ENCODE measurements around the gene UBXN2A. TPM values are rescaled to one million over a fixed set of nuclear protein-coding genes. Genes with fewer than 3 reads are reported as not detected.

Gene UBXN2A
- polyA plus RNA-seq, 1 donor, result 11.7 TPM

DNA sequence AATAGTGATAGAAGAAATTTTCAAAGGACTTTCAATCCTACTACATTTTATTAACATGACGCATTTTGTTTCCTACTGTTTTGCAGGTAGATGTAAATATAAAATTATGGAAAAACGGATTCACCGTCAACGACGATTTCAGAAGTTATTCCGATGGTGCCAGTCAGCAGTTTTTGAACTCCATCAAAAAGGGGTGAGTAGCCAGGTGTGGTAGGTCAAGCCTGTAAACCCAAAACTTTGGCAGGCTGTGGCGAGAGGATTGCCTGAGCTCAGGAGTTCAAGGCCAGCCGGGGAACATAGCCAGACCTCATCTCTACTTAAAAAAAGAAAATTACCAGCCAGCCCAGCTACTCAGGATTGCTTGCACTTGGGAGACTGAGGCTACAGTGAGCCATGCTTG is 36.6 kb downstream of the UBXN2A start:
- Histone ChIP-seq H3K4me3 (ENCODE audit: low read length) (no peak overlapping the region), H3K36me3 (ENCODE audit: control insufficient read depth, insufficient read depth, low read length) (peaks cover 18% of the 10 kb centered on the region), H3K27me3 (ENCODE audit: control insufficient read depth, insufficient read depth, low read length) (no peaks in the 10 kb centered on the region), H3K4me1 (ENCODE audit: control insufficient read depth, insufficient read depth, low read length) (no peaks in the 10 kb centered on the region), H3K9me3 (ENCODE audit: control insufficient read depth, low read depth, low read length) (no peaks in the 10 kb centered on the region), H3K27ac (ENCODE audit: low read length) (no peak overlapping the region)
- DNase-seq, result no peak
- 100% methylated on average over 5 of the region's 8 CpGs for WGBS (ENCODE audit: insufficient coverage, low lambda C conversion rate)

- 75% methylated on average over 2 of the region's 2 CpGs for WGBS (ENCODE audit: insufficient coverage, low lambda C conversion rate)
- H3K4me3 ChIP-seq (ENCODE audit: low read length), result no peak overlapping the region
- no peak for DNase-seq
- no peaks in the 10 kb centered on the region for H3K27me3 ChIP-seq (ENCODE audit: control insufficient read depth, insufficient read depth, low read length)
- H3K4me1 ChIP-seq (ENCODE audit: control insufficient read depth, insufficient read depth, low read length), result no peaks in the 10 kb centered on the region
- no peak overlapping the region for H3K27ac ChIP-seq (ENCODE audit: low read length)
- H3K36me3 ChIP-seq (ENCODE audit: control insufficient read depth, insufficient read depth, low read length), result peaks cover 19% of the 10 kb centered on the region
- H3K9me3 ChIP-seq (ENCODE audit: control insufficient read depth, low read depth, low read length), result no peaks in the 10 kb centered on the region
These were observed 48.1 kb downstream of the UBXN2A start for GRCh38 chr2:23988371-23988770.

GRCh38 chr2:23992931-23993330 is 52.7 kb downstream of the UBXN2A start:
- Histone ChIP-seq H3K9me3 (ENCODE audit: control insufficient read depth, low read depth, low read length) (no peaks in the 10 kb centered on the region), H3K4me1 (ENCODE audit: control insufficient read depth, insufficient read depth, low read length) (no peaks in the 10 kb centered on the region), H3K27ac (ENCODE audit: low read length) (no peak overlapping the region), H3K36me3 (ENCODE audit: control insufficient read depth, insufficient read depth, low read length) (no peaks in the 10 kb centered on the region), H3K27me3 (ENCODE audit: control insufficient read depth, insufficient read depth, low read length) (no peaks in the 10 kb centered on the region), H3K4me3 (ENCODE audit: low read length) (no peak overlapping the region)
- 67% methylated on average over 1 of the region's 1 CpG for WGBS (ENCODE audit: insufficient coverage, low lambda C conversion rate)
- no peak for DNase-seq

- WGBS (ENCODE audit: insufficient coverage, low lambda C conversion rate), result 100% methylated on average over 1 of the region's 8 CpGs
- Histone ChIP-seq H3K4me3 (ENCODE audit: low read length) (no peak overlapping the region), H3K36me3 (ENCODE audit: control insufficient read depth, insufficient read depth, low read length) (no peaks in the 10 kb centered on the region), H3K27ac (ENCODE audit: low read length) (no peak overlapping the region), H3K9me3 (ENCODE audit: control insufficient read depth, low read depth, low read length) (no peaks in the 10 kb centered on the region), H3K27me3 (ENCODE audit: control insufficient read depth, insufficient read depth, low read length) (no peaks in the 10 kb centered on the region), H3K4me1 (ENCODE audit: control insufficient read depth, insufficient read depth, low read length) (no peaks in the 10 kb centered on the region)
- no peak for DNase-seq
These were observed 53.5 kb downstream of the UBXN2A start for GRCh38 chr2:23993736-23994269.

- no peak for DNase-seq
- WGBS (ENCODE audit: insufficient coverage, low lambda C conversion rate), result no CpG with 5 or more reads among the region's 1 CpG
- Histone ChIP-seq H3K4me3 (ENCODE audit: low read length) (no peak overlapping the region), H3K9me3 (ENCODE audit: control insufficient read depth, low read depth, low read length) (no peaks in the 10 kb centered on the region), H3K27ac (ENCODE audit: low read length) (no peak overlapping the region), H3K27me3 (ENCODE audit: control insufficient read depth, insufficient read depth, low read length) (no peaks in the 10 kb centered on the region), H3K36me3 (ENCODE audit: control insufficient read depth, insufficient read depth, low read length) (peaks cover 1% of the 10 kb centered on the region), H3K4me1 (ENCODE audit: control insufficient read depth, insufficient read depth, low read length) (no peaks in the 10 kb centered on the region)
These were observed 54.3 kb downstream of the UBXN2A start for GRCh38 chr2:23994567-23994966.

- H3K4me1 ChIP-seq (ENCODE audit: control insufficient read depth, insufficient read depth, low read length), result peaks cover 3% of the 10 kb centered on the region
- H3K9me3 ChIP-seq (ENCODE audit: control insufficient read depth, low read depth, low read length), result peaks cover 6% of the 10 kb centered on the region
- no peak overlapping the region for H3K4me3 ChIP-seq (ENCODE audit: low read length)
- no peak for DNase-seq
- H3K27ac ChIP-seq (ENCODE audit: low read length), result no peak overlapping the region
- H3K27me3 ChIP-seq (ENCODE audit: control insufficient read depth, insufficient read depth, low read length), result peaks cover 34% of the 10 kb centered on the region
- no peaks in the 10 kb centered on the region for H3K36me3 ChIP-seq (ENCODE audit: control insufficient read depth, insufficient read depth, low read length)
These were observed 67.4 kb downstream of the UBXN2A start for GRCh38 chr2:24007693-24008092.

DNA sequence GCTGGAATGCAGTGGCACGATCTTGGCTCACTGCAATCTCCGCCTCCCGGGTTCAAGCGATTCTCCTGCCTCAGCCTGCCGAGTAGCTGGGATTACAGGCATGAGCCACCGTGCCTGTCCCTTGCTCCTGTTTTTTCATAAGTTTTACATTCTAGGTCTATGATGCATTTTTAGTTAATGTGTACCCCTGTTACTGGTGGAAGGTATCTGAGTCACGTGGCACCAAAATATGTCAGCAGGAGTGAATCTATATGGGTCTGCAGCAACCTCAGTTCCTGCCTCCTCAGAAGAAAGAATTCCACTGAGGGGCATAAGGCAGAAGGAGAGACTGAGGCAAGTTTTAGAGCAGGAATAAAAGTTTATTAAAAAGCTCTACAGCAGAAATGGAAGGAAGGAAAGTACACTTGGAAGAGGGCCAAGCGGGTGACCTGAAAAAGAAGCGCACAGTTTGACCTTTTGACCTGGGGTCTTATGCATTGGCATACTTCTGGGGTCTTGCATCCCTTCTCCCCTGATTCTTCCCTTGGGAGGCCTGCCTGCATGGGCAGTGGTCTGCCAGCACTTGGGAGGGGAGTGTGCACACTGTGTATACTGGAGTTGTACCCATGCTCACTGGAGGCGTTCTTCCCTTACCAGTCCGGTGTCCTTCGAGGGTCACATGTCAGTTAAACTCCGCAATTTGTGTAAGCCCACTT is 68.6 kb downstream of the UBXN2A start:
- Histone ChIP-seq H3K9me3 (ENCODE audit: control insufficient read depth, low read depth, low read length) (peaks cover 6% of the 10 kb centered on the region), H3K4me1 (ENCODE audit: control insufficient read depth, insufficient read depth, low read length) (peaks cover 3% of the 10 kb centered on the region), H3K4me3 (ENCODE audit: low read length) (no peak overlapping the region), H3K27ac (ENCODE audit: low read length) (no peak overlapping the region), H3K27me3 (ENCODE audit: control insufficient read depth, insufficient read depth, low read length) (peaks cover 40% of the 10 kb centered on the region), H3K36me3 (ENCODE audit: control insufficient read depth, insufficient read depth, low read length) (no peaks in the 10 kb centered on the region)
- no peak for DNase-seq
- no CpG with 5 or more reads among the region's 13 CpGs for WGBS (ENCODE audit: insufficient coverage, low lambda C conversion rate)

- no peak overlapping the region for H3K4me3 ChIP-seq (ENCODE audit: low read length)
- no CpG with 5 or more reads among the region's 9 CpGs for WGBS (ENCODE audit: insufficient coverage, low lambda C conversion rate)
- DNase-seq, result no peak
- H3K36me3 ChIP-seq (ENCODE audit: control insufficient read depth, insufficient read depth, low read length), result no peaks in the 10 kb centered on the region
- H3K4me1 ChIP-seq (ENCODE audit: control insufficient read depth, insufficient read depth, low read length), result peaks cover 3% of the 10 kb centered on the region
- H3K9me3 ChIP-seq (ENCODE audit: control insufficient read depth, low read depth, low read length), result peaks cover 6% of the 10 kb centered on the region
- peaks cover 40% of the 10 kb centered on the region for H3K27me3 ChIP-seq (ENCODE audit: control insufficient read depth, insufficient read depth, low read length)
- H3K27ac ChIP-seq (ENCODE audit: low read length), result no peak overlapping the region
These were observed 69.1 kb downstream of the UBXN2A start for GRCh38 chr2:24009367-24009679.

DNA sequence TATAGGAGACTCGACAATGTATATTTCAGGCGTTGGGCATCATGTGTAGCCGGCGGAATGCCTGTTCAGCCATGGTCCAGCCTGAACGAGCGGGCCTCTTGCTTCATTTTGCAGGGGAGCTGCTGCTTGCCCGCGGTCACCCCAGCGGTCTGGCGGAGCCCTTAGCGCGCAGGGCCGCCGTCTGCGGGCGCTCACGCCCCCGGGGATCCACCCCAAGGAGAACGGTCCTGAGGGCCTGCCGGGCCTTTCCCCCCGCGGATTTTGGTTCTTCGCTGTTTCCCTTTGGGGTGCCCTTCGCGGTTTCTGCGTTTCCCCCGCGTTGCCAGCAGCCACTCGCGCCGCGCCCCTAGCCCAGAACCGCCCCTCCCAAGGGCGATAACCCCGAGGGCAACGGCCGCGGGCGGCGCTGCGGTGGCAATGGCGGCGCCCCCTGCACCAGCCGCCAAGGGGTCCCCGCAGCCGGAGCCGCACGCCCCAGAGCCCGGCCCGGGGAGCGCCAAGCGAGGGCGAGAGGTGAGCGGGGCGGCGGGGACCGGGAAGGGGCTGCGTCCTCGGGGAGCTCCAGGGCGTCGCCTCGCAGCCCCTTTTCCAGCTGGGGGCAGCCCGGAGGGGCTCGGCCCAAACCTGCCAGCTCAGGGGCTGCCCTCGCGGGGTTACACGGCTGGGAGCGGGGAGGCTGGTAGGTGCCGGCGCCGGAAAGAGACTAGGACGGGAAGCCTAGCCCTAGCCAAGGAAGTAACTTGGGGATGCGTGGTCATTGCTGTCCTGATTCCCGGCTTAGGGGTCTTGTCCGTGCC is 69.6 kb downstream of the UBXN2A start, which contains the start of gene MFSD2B:
TSS of gene MFSD2B (plus strand) at position 406 of the 797 bp plus-strand sequence. CDS start at position 418, 12 bp downstream.
- Histone ChIP-seq H3K27ac (ENCODE audit: low read length) (no peak within 1 kb of the TSS), H3K4me1 (ENCODE audit: control insufficient read depth, insufficient read depth, low read length) (peaks cover 3% of the 10 kb centered on the region), H3K4me3 (ENCODE audit: low read length) (peak within 1 kb of the TSS; percentile 33), H3K9me3 (ENCODE audit: control insufficient read depth, low read depth, low read length) (peaks cover 6% of the 10 kb centered on the region), H3K36me3 (ENCODE audit: control insufficient read depth, insufficient read depth, low read length) (no peaks in the 10 kb centered on the region), H3K27me3 (ENCODE audit: control insufficient read depth, insufficient read depth, low read length) (peaks cover 40% of the 10 kb centered on the region)
- no CpG with 5 or more reads among the region's 75 CpGs for WGBS (ENCODE audit: insufficient coverage, low lambda C conversion rate)
- peak in 1 of 2 donors; percentile 18 for DNase-seq

- Histone ChIP-seq H3K9me3 (ENCODE audit: control insufficient read depth, low read depth, low read length) (peaks cover 6% of the 10 kb centered on the region), H3K4me3 (ENCODE audit: low read length) (peak overlapping the region; percentile 26), H3K27me3 (ENCODE audit: control insufficient read depth, insufficient read depth, low read length) (peaks cover 40% of the 10 kb centered on the region), H3K4me1 (ENCODE audit: control insufficient read depth, insufficient read depth, low read length) (peaks cover 3% of the 10 kb centered on the region), H3K36me3 (ENCODE audit: control insufficient read depth, insufficient read depth, low read length) (no peaks in the 10 kb centered on the region), H3K27ac (ENCODE audit: low read length) (no peak overlapping the region)
- DNase-seq, result no peak
- no CpG with 5 or more reads among the region's 37 CpGs for WGBS (ENCODE audit: insufficient coverage, low lambda C conversion rate)
These were observed 70.4 kb downstream of the UBXN2A start for GRCh38 chr2:24010477-24011249.

Measured in large intestine (tissue), 3 donors.